Panc1 (cell line): ENCODE data around the gene KLHL8. TPM values are rescaled to one million over a fixed set of nuclear protein-coding genes. Genes with fewer than 3 reads are reported as not detected.

Experiments
- ATAC-seq: fragments of 200-7000 bp; cut with Tn5 transposase; 2 replicates; pipeline ENCODE4 v1.9.1; 2020; ENCODE audit warnings: mild to moderate bottlenecking, moderate library complexity
- BruUV-seq: library from RNA; stranded (reverse); fragments of 400-500 nt; replicated peaks from 2 replicates; lab custom pipeline; 2021; lab: Mats Ljungman, UMichigan
- CTCF ChIA-PET: fragments of 300-600 bp; sonication (Branson Sonifier 250); formaldehyde crosslinking; loops from one replicate; lab custom pipeline; 2022; ENCODE audit warnings: antibody characterized with exemption; lab: Charles Lee
- POLR2A ChIA-PET: fragments of 300-600 bp; sonication (Branson Sonifier 250); formaldehyde crosslinking; loops from one replicate; lab custom pipeline; 2022; ENCODE audit warnings: antibody characterized with exemption; lab: Charles Lee
- DNase-seq: peaks from one replicate; pipeline ENCODE4 v3.0.0-alpha.2; 2010; ENCODE audit warnings: low read depth, low spot score
- H3K27ac ChIP-seq: 2 replicates; pipeline ENCODE4 v1.5.1; 2011; ENCODE audit warnings: mild to moderate bottlenecking, low read length, inconsistent platforms
- H3K27me3 ChIP-seq: fragments of 200-500 bp; sonication (Bioruptor generic); 2 replicates; pipeline ENCODE4 v1.6.0; 2014; ENCODE audit warnings: low read length, inconsistent platforms; ENCODE audit not compliant: control insufficient read depth, insufficient read depth
- H3K36me3 ChIP-seq: fragments of 200-500 bp; sonication (Bioruptor generic); 2 replicates; pipeline ENCODE4 v1.5.1; 2014; ENCODE audit warnings: inconsistent platforms, mild to moderate bottlenecking, low read length, moderate library complexity; ENCODE audit not compliant: control insufficient read depth, insufficient read depth
- H3K4me1 ChIP-seq: 2 replicates; pipeline ENCODE4 v1.5.1; 2011; ENCODE audit warnings: inconsistent platforms, mild to moderate bottlenecking, low read length, moderate library complexity; ENCODE audit not compliant: control insufficient read depth, insufficient read depth
- H3K4me3 ChIP-seq, 2 experiments: 2 replicates each; pipeline ENCODE4 v1.5.1; 2011 to 2012; ENCODE audit warnings: low read depth in 2 of 2, low read length in 2 of 2, mild to moderate bottlenecking in 2 of 2, inconsistent platforms in 1 of 2, moderate library complexity in 1 of 2
- H3K9me3 ChIP-seq: fragments of 200-500 bp; sonication (Bioruptor generic); 2 replicates; pipeline ENCODE4 v1.5.1; 2014; ENCODE audit warnings: low read depth, mild to moderate bottlenecking, inconsistent platforms, low read length, moderate library complexity; ENCODE audit not compliant: control insufficient read depth, insufficient read depth
- CTCF ChIP-seq: fragments of 450-650 bp; IDR thresholded peaks from 2 replicates; pipeline ENCODE4 v1.5.1; 2017; ENCODE audit warnings: mild to moderate bottlenecking
- POLR2AphosphoS5 ChIP-seq: IDR thresholded peaks from 2 replicates; pipeline ENCODE4 v1.6.1; 2012; ENCODE audit warnings: mild to moderate bottlenecking, low read depth, low read length, moderate library complexity
- REST ChIP-seq, 2 experiments: IDR thresholded peaks; 2 replicates each; pipeline ENCODE4 v1.6.1; 2011 to 2012; ENCODE audit warnings: low read depth in 2 of 2, control low read depth in 1 of 2, low read length in 1 of 2, mild to moderate bottlenecking in 1 of 2, moderate library complexity in 1 of 2; ENCODE audit not compliant: insufficient read depth in 1 of 2
- SIN3A ChIP-seq: IDR thresholded peaks from 2 replicates; pipeline ENCODE4 v1.6.1; 2012; ENCODE audit warnings: low read depth, mild to moderate bottlenecking, low read length, moderate library complexity, borderline replicate concordance; ENCODE audit not compliant: insufficient read depth
- TCF7L2 ChIP-seq: IDR thresholded peaks from 2 replicates; pipeline ENCODE4 v1.6.1; 2011; ENCODE audit warnings: mild to moderate bottlenecking, low read depth, low read length, inconsistent platforms
- in situ Hi-C: cut with HindIII; loops from 2 replicates; pipeline ENCODE4 v1.10.0; 2016; ENCODE audit warnings: low sequenced_read_pairs, low pct_unique_long_range_greater_than_20kb
- intact Hi-C: fragments of 100-400 bp; cut with micrococcal nuclease; formaldehyde crosslinking; loops from one replicate; pipeline ENCODE4 v1.10.0; 2022; ENCODE audit not compliant: unreplicated experiment
- total RNA-seq: library from RNA; stranded (reverse); gene quantifications from one replicate; pipeline ENCODE4 v1.2.1, GENCODE V29; 2021; ENCODE audit not compliant: unreplicated experiment

The KLHL8 gene
- total RNA-seq, 1 experiment from 2014 or later = 9.0 TPM

- no peak for ATAC-seq
- no peak for DNase-seq
- in situ Hi-C loops = no loop called here
- no TSS peak for BruUV-seq
- intact Hi-C loops = no loop called here
- Histone ChIP-seq H3K36me3 (no peaks in the 10 kb centered on the region), H3K4me1 (no peaks in the 10 kb centered on the region), H3K27me3 (no peaks in the 10 kb centered on the region), H3K9me3 (no peaks in the 10 kb centered on the region), H3K27ac (no peak overlapping the region), H3K4me3 (no peak overlapping the region)
- POLR2A ChIA-PET = no interaction called here
- TF ChIP-seq POLR2AphosphoS5 (no peak), CTCF (no peak), REST (IDR thresholded peaks at IDR 0.05; ENCODE audit: insufficient read depth in 1 of 2, low read depth in 2 of 2, low read length in 1 of 2) (no peak), TCF7L2 (no peak), SIN3A (no peak)
- CTCF ChIA-PET = no interaction called here
Observed at GRCh38 chr4:87188048-87188447, 32.4 kb downstream of the KLHL8 start.

GRCh38 chr4:87185146-87185870 is 35.1 kb downstream of the KLHL8 start:
- ATAC-seq = no peak
- POLR2A ChIA-PET = interaction anchor here (0.5 kb wide), 1 partner anchor 1009 kb away, joined by 4 read pairs; no protein-coding TSS in a partner anchor
- Histone ChIP-seq H3K27me3 (no peaks in the 10 kb centered on the region), H3K27ac (no peak overlapping the region), H3K36me3 (no peaks in the 10 kb centered on the region), H3K4me3 (no peak overlapping the region), H3K9me3 (no peaks in the 10 kb centered on the region), H3K4me1 (no peaks in the 10 kb centered on the region)
- in situ Hi-C loops = no loop called here
- intact Hi-C loops = no loop called here
- no TSS peak for BruUV-seq
- CTCF ChIA-PET = no interaction called here
- no peak for TF ChIP-seq REST (IDR thresholded peaks at IDR 0.05; ENCODE audit: insufficient read depth in 1 of 2, low read depth in 2 of 2, low read length in 1 of 2)
- no peak for TF ChIP-seq TCF7L2
- no peak for TF ChIP-seq SIN3A
- TF ChIP-seq CTCF = no peak
- no peak for TF ChIP-seq POLR2AphosphoS5
- DNase-seq = no peak
